H9 (cell line): Measurements from ENCODE around the gene POLQ. TPM values are rescaled to one million over a fixed set of nuclear protein-coding genes. Genes with fewer than 3 reads are reported as not detected.

Experiments
- DNase-seq: peaks from one replicate; pipeline ENCODE4 v3.0.0-alpha.2; 2017
- H2AFZ ChIP-seq: one replicate; pipeline ENCODE4 v1.6.1; 2013; ENCODE audit warnings: mild to moderate bottlenecking, low read length, control low read depth, moderate library complexity
- H2AK5ac ChIP-seq: 2 replicates; pipeline ENCODE4 v1.6.1; 2013; ENCODE audit warnings: low read length, control low read depth, mixed read lengths; ENCODE audit not compliant: insufficient read length
- H2BK120ac ChIP-seq: one replicate; pipeline ENCODE4 v1.6.1; 2013; ENCODE audit warnings: low read depth, mild to moderate bottlenecking, low read length, control low read depth, inconsistent platforms; ENCODE audit not compliant: poor library complexity, severe bottlenecking
- H2BK12ac ChIP-seq: 2 replicates; pipeline ENCODE4 v1.6.1; 2013; ENCODE audit warnings: low read length, control low read depth, mixed read lengths, low read depth; ENCODE audit not compliant: insufficient read length
- H2BK15ac ChIP-seq: 2 replicates; pipeline ENCODE4 v1.6.1; 2013; ENCODE audit warnings: low read depth, low read length, control low read depth
- H2BK20ac ChIP-seq: one replicate; pipeline ENCODE4 v1.6.1; 2013; ENCODE audit warnings: low read depth, mild to moderate bottlenecking, low read length, control low read depth, inconsistent platforms; ENCODE audit not compliant: poor library complexity, severe bottlenecking
- H2BK5ac ChIP-seq: 2 replicates; pipeline ENCODE4 v1.6.1; 2013; ENCODE audit warnings: low read length, control low read depth, mixed read lengths; ENCODE audit not compliant: insufficient read length
- H3K14ac ChIP-seq: 2 replicates; pipeline ENCODE4 v1.6.1; 2013; ENCODE audit warnings: low read length, control low read depth; ENCODE audit not compliant: insufficient read depth
- H3K18ac ChIP-seq: 2 replicates; pipeline ENCODE4 v1.6.1; 2013; ENCODE audit warnings: low read depth, mild to moderate bottlenecking, mixed read lengths, low read length, control low read depth; ENCODE audit not compliant: insufficient read length
- H3K23ac ChIP-seq: 2 replicates; pipeline ENCODE4 v1.6.1; 2013; ENCODE audit warnings: low read length, control low read depth, mixed read lengths, low read depth; ENCODE audit not compliant: insufficient read length
- H3K23me2 ChIP-seq: 2 replicates; pipeline ENCODE4 v1.6.1; 2013; ENCODE audit warnings: low read depth, mild to moderate bottlenecking, mixed read lengths, low read length, control low read depth; ENCODE audit not compliant: insufficient read length, poor library complexity, severe bottlenecking
- H3K27ac ChIP-seq: 2 replicates; pipeline ENCODE4 v1.5.1; 2013; ENCODE audit warnings: low read length, control low read depth, mixed read lengths, low read depth; ENCODE audit not compliant: insufficient read length
- H3K27me3 ChIP-seq: 2 replicates; pipeline ENCODE4 v1.6.1; 2013; ENCODE audit warnings: low read length, control low read depth, inconsistent platforms; ENCODE audit not compliant: insufficient read depth
- H3K4ac ChIP-seq: 2 replicates; pipeline ENCODE4 v1.6.1; 2013; ENCODE audit warnings: low read depth, mild to moderate bottlenecking, control low read depth, inconsistent platforms, low read length, moderate library complexity
- H3K4me1 ChIP-seq: 2 replicates; pipeline ENCODE4 v1.6.1; 2013; ENCODE audit warnings: low read length, control low read depth, inconsistent platforms; ENCODE audit not compliant: insufficient read depth
- H3K4me2 ChIP-seq: 2 replicates; pipeline ENCODE4 v1.6.1; 2013; ENCODE audit warnings: low read length, control low read depth, mixed read lengths; ENCODE audit not compliant: insufficient read length, insufficient read depth
- H3K56ac ChIP-seq: 2 replicates; pipeline ENCODE4 v1.6.1; 2013; ENCODE audit warnings: low read depth, mild to moderate bottlenecking, mixed read lengths, low read length, control low read depth; ENCODE audit not compliant: insufficient read length
- H3K79me1 ChIP-seq: 2 replicates; pipeline ENCODE4 v1.6.1; 2013; ENCODE audit warnings: low read depth, mild to moderate bottlenecking, moderate library complexity, low read length, control low read depth, inconsistent platforms; ENCODE audit not compliant: insufficient read depth, poor library complexity, severe bottlenecking
- H3K79me2 ChIP-seq: 2 replicates; pipeline ENCODE4 v1.6.1; 2013; ENCODE audit warnings: low read length, control low read depth, inconsistent platforms; ENCODE audit not compliant: insufficient read depth
- H3K9ac ChIP-seq: 2 replicates; pipeline ENCODE4 v1.6.1; 2013; ENCODE audit warnings: low read length, control low read depth, mixed read lengths; ENCODE audit not compliant: insufficient read length; ENCODE audit errors: extremely low read depth
- H3K9me3 ChIP-seq: one replicate; pipeline ENCODE4 v1.6.1; 2013; ENCODE audit warnings: low read depth, low read length, inconsistent platforms; ENCODE audit not compliant: control insufficient read depth
- H3T11ph ChIP-seq: one replicate; pipeline ENCODE4 v1.6.1; 2013; ENCODE audit warnings: mild to moderate bottlenecking, low read length, control low read depth, inconsistent platforms
- H4K20me1 ChIP-seq: one replicate; pipeline ENCODE4 v1.6.1; 2013; ENCODE audit not compliant: control insufficient read depth, insufficient read length, insufficient read depth
- H4K5ac ChIP-seq: 2 replicates; pipeline ENCODE4 v1.6.1; 2013; ENCODE audit warnings: low read depth, mild to moderate bottlenecking, mixed read lengths, low read length, control low read depth; ENCODE audit not compliant: insufficient read length
- H4K8ac ChIP-seq: replicated peaks from 2 replicates; pipeline ENCODE4 v1.6.1; 2013; ENCODE audit warnings: low read length, control low read depth, mixed read lengths, low read depth; ENCODE audit not compliant: insufficient read length
- H4K91ac ChIP-seq: 2 replicates; pipeline ENCODE4 v1.6.1; 2013; ENCODE audit warnings: low read depth, mild to moderate bottlenecking, moderate library complexity, mixed read lengths, low read length, control low read depth; ENCODE audit not compliant: insufficient read length
- H3K27ac Mint-ChIP-seq, 3 experiments: 2 replicates in 2 of 3; 3 replicates in 1 of 3; pipeline ENCODE4 v1.8.0; 2020 to 2021; ENCODE audit warnings: mixed read lengths in 3 of 3, mild to moderate bottlenecking in 1 of 3, moderate library complexity in 1 of 3
- H3K27me3 Mint-ChIP-seq: 2 replicates; pipeline ENCODE4 v1.8.0; 2021; ENCODE audit warnings: low read depth, mild to moderate bottlenecking, moderate library complexity, mixed read lengths
- H3K36me3 Mint-ChIP-seq, 3 experiments: 2 replicates in 2 of 3; 3 replicates in 1 of 3; pipeline ENCODE4 v1.8.0; 2020 to 2021; ENCODE audit warnings: low read depth in 3 of 3, mixed read lengths in 3 of 3; ENCODE audit not compliant: insufficient read depth in 1 of 3
- H3K4me1 Mint-ChIP-seq, 2 experiments: 2 replicates each; pipeline ENCODE4 v1.8.0; 2020; ENCODE audit warnings: mixed read lengths in 2 of 2
- H3K4me3 Mint-ChIP-seq, 2 experiments: 2 replicates in 1 of 2; 3 replicates in 1 of 2; pipeline ENCODE4 v1.8.0; 2020 to 2021; ENCODE audit warnings: mild to moderate bottlenecking in 2 of 2, mixed read lengths in 2 of 2, moderate library complexity in 1 of 2
- H3K9me3 Mint-ChIP-seq, 2 experiments: 2 replicates in 1 of 2; 3 replicates in 1 of 2; pipeline ENCODE4 v1.8.0; 2020; ENCODE audit warnings: mild to moderate bottlenecking in 2 of 2, mixed read lengths in 2 of 2, moderate library complexity in 1 of 2
- WGBS: extraction: QIAGEN DNeasy Blood & Tissue Kit; methylation state at CpG from one replicate; pipeline ENCODE4 v1.1.7; 2013; ENCODE audit warnings: missing lambda C conversion rate, low lambda C conversion rate, mixed read lengths; ENCODE audit not compliant: insufficient read length; ENCODE audit errors: extremely low coverage; 5-methylcytosine and 5-hydroxymethylcytosine counted together
- total RNA-seq: library from RNA; stranded (reverse); gene quantifications from 2 replicates; pipeline ENCODE4 v1.2.1, GENCODE V29; 2021
- TF ChIP-seq, protein P1 (sequence below): fragments of 200-600 bp; sonication (generic); conservative IDR thresholded peaks from 3 replicates; pipeline ENCODE4 v1.8.0; 2021; ENCODE audit warnings: antibody characterized with exemption, mild to moderate bottlenecking

The POLQ gene
- total RNA-seq, 1 experiment from 2014 or later: 15.4 TPM

DNA sequence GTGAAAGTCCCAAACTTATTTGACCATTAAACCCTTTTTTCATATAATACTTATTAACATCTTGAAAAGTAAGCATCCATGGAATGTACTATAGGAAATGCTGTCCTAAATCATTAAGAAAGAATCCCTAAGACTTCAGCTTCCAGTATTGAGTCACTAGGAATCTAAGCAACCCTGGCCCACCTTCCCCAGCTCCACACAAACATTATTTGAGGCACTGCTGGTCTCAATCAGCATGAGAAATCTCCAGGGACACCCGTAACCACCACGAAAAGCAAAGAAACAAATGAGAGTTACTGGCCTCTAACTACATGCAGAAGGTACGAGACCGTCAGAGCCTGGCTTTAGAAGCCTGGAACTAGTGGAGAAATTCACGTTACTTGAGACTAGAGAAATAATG, 68.2 kb downstream of the POLQ start:
- H3T11ph ChIP-seq: no peak overlapping the region
- TF ChIP-seq, protein P1, sequence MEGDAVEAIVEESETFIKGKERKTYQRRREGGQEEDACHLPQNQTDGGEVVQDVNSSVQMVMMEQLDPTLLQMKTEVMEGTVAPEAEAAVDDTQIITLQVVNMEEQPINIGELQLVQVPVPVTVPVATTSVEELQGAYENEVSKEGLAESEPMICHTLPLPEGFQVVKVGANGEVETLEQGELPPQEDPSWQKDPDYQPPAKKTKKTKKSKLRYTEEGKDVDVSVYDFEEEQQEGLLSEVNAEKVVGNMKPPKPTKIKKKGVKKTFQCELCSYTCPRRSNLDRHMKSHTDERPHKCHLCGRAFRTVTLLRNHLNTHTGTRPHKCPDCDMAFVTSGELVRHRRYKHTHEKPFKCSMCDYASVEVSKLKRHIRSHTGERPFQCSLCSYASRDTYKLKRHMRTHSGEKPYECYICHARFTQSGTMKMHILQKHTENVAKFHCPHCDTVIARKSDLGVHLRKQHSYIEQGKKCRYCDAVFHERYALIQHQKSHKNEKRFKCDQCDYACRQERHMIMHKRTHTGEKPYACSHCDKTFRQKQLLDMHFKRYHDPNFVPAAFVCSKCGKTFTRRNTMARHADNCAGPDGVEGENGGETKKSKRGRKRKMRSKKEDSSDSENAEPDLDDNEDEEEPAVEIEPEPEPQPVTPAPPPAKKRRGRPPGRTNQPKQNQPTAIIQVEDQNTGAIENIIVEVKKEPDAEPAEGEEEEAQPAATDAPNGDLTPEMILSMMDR: no peak
- H3K4me3 Mint-ChIP-seq: no peak overlapping the region
- no peaks in the 10 kb centered on the region for H3K23me2 ChIP-seq
- no CpG with 5 or more reads among the region's 5 CpGs for WGBS
- peaks cover 20 to 63% (median 62%) of the 10 kb centered on the region in 3 experiments; a peak in 6 of 7 replicates for H3K36me3 Mint-ChIP-seq
- H4K5ac ChIP-seq: no peak overlapping the region
- H3K9ac ChIP-seq: no peak overlapping the region
- no peak overlapping the region for H3K18ac ChIP-seq
- no peak overlapping the region for H2BK20ac ChIP-seq
- H2AK5ac ChIP-seq: no peak overlapping the region
- no peak overlapping the region for H3K56ac ChIP-seq
- no peak overlapping the region for H2BK5ac ChIP-seq
- H3K27ac ChIP-seq: no peak overlapping the region
- H3K4ac ChIP-seq: no peak overlapping the region
- H3K4me1 Mint-ChIP-seq: no peaks in the 10 kb centered on the region
- H4K91ac ChIP-seq: no peak overlapping the region
- no peak overlapping the region for H2BK15ac ChIP-seq
- H3K79me1 ChIP-seq: no peaks in the 10 kb centered on the region
- no peaks in the 10 kb centered on the region for H4K20me1 ChIP-seq
- DNase-seq: no peak
- no peaks in the 10 kb centered on the region for H3K27me3 ChIP-seq
- H3K27me3 Mint-ChIP-seq: no peaks in the 10 kb centered on the region
- no peak overlapping the region for H2BK120ac ChIP-seq
- H3K14ac ChIP-seq: no peak overlapping the region
- peak overlapping the region in 2 of 3 experiments; percentile 0 to 11; a peak in 3 of 7 replicates for H3K27ac Mint-ChIP-seq
- no peak overlapping the region for H3K23ac ChIP-seq
- no peaks in the 10 kb centered on the region for H3K4me1 ChIP-seq
- no peak overlapping the region for H2AFZ ChIP-seq
- no peak overlapping the region for H2BK12ac ChIP-seq
- no peak overlapping the region for H3K4me2 ChIP-seq
- no peaks in the 10 kb centered on the region for H3K9me3 ChIP-seq
- no peaks in the 10 kb centered on the region for H3K9me3 Mint-ChIP-seq
- H4K8ac ChIP-seq: no peak overlapping the region
- H3K79me2 ChIP-seq: no peaks in the 10 kb centered on the region
